HL-60 (cell line): ENCODE results near the gene PSMB7.

ENCODE experiments used
- DNase-seq, 2 experiments: peaks; one replicate each; pipeline ENCODE4 v3.0.0-alpha.2; 2010 to 2020; ENCODE audit warnings: low read depth in 1 of 2, low spot score in 1 of 2
- H3K27ac ChIP-seq: fragments of 250-450 bp; sonication (Bioruptor Pico); replicated peaks from 2 replicates; pipeline ENCODE4 v1.5.1; 2020; ENCODE audit warnings: mild to moderate bottlenecking, moderate library complexity
- H3K27me3 ChIP-seq: fragments of 250-450 bp; sonication (Bioruptor Pico); 2 replicates; pipeline ENCODE4 v1.5.1; 2021; ENCODE audit warnings: mild to moderate bottlenecking, moderate library complexity; ENCODE audit not compliant: insufficient read depth, poor library complexity, severe bottlenecking
- H3K4me3 ChIP-seq: replicated peaks from 2 replicates; pipeline ENCODE4 v1.5.1; 2011; ENCODE audit warnings: mild to moderate bottlenecking, control low read depth, low read length; ENCODE audit not compliant: insufficient read depth
- GABPA ChIP-seq: IDR thresholded peaks from 2 replicates; pipeline ENCODE4 v1.6.1; 2012; ENCODE audit warnings: low read depth
- POLR2AphosphoS5 ChIP-seq: IDR thresholded peaks from 2 replicates; pipeline ENCODE4 v1.6.1; 2012; ENCODE audit warnings: low read depth
- SPI1 ChIP-seq: IDR thresholded peaks from 2 replicates; pipeline ENCODE4 v1.6.1; 2012; ENCODE audit warnings: low read depth, mild to moderate bottlenecking, borderline replicate concordance
- TF ChIP-seq, protein P1 (sequence below): IDR thresholded peaks from one replicate; pipeline ENCODE4 v1.5.1; 2011; ENCODE audit warnings: low read length, control low read depth, inconsistent platforms; ENCODE audit not compliant: insufficient read depth
- TF ChIP-seq, protein P2 (sequence below): IDR thresholded peaks from 2 replicates; pipeline ENCODE4 v1.6.1; 2012; ENCODE audit warnings: low read depth; ENCODE audit not compliant: insufficient replicate concordance

Gene PSMB7

DNA sequence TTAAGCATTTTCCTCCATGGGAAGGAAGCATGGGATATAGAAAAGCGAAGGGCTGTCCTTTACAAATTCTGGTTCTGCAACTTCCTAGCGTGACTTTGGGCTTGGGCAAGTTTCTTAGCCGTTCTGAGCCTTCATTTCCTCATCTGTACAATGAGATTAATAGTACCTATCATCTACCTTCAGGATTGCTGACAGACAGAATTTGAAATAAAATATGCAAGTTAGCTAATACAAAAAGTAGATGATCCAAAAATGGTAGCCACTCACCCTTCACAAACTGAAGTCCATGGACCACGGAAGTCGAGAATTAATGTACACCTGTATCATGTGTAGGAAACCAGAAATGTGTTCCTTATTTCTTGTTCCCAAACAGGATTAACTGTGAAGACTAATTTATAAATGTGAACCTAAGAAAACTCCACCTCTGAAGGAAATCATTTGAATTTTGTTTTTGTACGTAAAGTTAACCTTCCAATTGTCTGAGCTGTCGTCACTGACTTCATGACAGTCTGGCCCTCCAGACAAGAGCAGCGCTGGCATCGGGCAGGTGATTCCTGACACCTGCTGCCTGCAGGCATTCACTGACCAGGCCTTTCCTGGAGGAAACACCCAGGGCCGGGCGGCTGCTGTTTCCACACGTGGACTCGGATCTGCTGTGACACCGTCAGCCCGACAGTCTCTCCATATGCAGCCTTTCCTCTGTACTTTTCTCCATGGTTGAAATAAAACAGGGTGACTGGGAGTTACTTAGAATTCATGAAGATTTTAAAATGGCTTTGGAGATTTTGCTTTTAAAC is 63.4 kb downstream of the PSMB7 start:
- Histone ChIP-seq H3K4me3 (no peak overlapping the region), H3K27me3 (no peaks in the 10 kb centered on the region), H3K27ac (peak overlapping the region; percentile 34)
- no peak for TF ChIP-seq POLR2AphosphoS5
- TF ChIP-seq, protein P1, sequence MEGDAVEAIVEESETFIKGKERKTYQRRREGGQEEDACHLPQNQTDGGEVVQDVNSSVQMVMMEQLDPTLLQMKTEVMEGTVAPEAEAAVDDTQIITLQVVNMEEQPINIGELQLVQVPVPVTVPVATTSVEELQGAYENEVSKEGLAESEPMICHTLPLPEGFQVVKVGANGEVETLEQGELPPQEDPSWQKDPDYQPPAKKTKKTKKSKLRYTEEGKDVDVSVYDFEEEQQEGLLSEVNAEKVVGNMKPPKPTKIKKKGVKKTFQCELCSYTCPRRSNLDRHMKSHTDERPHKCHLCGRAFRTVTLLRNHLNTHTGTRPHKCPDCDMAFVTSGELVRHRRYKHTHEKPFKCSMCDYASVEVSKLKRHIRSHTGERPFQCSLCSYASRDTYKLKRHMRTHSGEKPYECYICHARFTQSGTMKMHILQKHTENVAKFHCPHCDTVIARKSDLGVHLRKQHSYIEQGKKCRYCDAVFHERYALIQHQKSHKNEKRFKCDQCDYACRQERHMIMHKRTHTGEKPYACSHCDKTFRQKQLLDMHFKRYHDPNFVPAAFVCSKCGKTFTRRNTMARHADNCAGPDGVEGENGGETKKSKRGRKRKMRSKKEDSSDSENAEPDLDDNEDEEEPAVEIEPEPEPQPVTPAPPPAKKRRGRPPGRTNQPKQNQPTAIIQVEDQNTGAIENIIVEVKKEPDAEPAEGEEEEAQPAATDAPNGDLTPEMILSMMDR = no peak
- TF ChIP-seq, protein P2, sequence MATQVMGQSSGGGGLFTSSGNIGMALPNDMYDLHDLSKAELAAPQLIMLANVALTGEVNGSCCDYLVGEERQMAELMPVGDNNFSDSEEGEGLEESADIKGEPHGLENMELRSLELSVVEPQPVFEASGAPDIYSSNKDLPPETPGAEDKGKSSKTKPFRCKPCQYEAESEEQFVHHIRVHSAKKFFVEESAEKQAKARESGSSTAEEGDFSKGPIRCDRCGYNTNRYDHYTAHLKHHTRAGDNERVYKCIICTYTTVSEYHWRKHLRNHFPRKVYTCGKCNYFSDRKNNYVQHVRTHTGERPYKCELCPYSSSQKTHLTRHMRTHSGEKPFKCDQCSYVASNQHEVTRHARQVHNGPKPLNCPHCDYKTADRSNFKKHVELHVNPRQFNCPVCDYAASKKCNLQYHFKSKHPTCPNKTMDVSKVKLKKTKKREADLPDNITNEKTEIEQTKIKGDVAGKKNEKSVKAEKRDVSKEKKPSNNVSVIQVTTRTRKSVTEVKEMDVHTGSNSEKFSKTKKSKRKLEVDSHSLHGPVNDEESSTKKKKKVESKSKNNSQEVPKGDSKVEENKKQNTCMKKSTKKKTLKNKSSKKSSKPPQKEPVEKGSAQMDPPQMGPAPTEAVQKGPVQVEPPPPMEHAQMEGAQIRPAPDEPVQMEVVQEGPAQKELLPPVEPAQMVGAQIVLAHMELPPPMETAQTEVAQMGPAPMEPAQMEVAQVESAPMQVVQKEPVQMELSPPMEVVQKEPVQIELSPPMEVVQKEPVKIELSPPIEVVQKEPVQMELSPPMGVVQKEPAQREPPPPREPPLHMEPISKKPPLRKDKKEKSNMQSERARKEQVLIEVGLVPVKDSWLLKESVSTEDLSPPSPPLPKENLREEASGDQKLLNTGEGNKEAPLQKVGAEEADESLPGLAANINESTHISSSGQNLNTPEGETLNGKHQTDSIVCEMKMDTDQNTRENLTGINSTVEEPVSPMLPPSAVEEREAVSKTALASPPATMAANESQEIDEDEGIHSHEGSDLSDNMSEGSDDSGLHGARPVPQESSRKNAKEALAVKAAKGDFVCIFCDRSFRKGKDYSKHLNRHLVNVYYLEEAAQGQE = no peak
- TF ChIP-seq SPI1 = no peak
- TF ChIP-seq GABPA = no peak
- no peak for DNase-seq

DNA sequence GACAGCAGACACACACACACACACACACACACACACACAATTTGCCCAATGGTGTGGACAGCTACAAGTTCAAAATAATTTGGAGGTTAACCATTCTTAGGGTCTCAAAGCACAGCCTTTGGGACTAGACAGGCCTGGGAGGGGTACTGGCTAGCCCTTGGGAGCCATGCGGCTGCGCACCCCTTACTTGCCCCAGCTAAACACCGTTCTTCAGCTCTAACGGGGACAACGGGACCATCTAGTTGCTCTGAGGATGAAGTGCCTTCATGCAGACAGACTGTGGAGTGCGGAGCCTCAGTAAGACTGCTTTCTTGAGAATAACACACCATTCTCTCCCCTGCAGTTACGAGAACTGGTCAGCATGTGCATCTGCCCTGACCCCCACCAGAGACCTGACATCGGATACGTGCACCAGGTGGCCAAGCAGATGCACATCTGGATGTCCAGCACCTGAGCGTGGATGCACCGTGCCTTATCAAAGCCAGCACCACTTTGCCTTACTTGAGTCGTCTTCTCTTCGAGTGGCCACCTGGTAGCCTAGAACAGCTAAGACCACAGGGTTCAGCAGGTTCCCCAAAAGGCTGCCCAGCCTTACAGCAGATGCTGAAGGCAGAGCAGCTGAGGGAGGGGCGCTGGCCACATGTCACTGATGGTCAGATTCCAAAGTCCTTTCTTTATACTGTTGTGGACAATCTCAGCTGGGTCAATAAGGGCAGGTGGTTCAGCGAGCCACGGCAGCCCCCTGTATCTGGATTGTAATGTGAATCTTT is 64.6 kb downstream of the PSMB7 start:
- no peak overlapping the region for H3K27ac ChIP-seq
- no peak for DNase-seq

DNA sequence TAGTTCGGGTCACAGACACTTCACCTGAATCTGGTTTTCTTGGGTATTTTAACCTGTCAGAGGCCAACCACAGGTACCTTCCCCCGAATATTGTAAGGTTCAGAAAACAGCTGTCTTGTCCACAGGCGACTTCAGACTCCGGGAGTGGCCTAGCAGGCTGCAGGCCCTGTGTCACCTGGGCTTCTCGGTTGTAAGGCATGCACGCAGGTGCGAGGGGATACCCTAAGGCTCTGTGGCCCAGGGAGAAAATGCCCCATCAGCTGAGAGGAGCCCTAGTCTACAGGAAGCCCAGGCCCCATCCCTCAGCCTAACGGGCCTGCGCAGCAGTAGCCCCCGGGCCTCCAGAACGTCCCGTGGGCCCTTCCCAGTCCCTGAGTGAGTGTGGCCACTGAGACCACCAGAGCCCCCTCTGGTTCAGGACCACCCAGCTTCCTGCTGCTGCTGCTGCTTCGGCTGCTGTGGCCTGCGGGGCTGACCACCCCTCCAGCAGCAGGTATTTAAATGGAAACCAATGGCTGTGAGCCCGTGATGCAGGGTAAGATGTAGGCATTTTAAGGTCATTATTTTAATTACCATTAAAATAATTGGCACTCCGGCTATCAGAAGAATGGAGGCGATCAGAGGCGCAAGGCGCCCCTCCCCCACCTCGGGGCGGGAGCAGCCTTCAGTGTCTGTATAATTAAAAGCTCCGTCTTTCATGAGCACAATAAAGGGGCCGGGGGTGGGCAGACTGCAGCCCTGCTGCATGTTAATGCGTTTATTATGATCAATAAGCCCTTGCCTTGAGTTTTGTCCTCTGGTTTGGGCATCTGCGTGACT is 65.4 kb downstream of the PSMB7 start:
- Histone ChIP-seq H3K27ac (no peak overlapping the region), H3K4me3 (no peak overlapping the region), H3K27me3 (no peaks in the 10 kb centered on the region)
- TF ChIP-seq, protein P1 = no peak
- TF ChIP-seq SPI1 = no peak
- peak; percentile 25; the same call in 1 of the 2 replicates for TF ChIP-seq POLR2AphosphoS5
- TF ChIP-seq, protein P2 = no peak
- no peak for TF ChIP-seq GABPA
- no peak for DNase-seq

More for the DNA sequence above, 64.6 kb downstream of the PSMB7 start:
- no peak for TF ChIP-seq GABPA
- TF ChIP-seq POLR2AphosphoS5 = peak; percentile 87
- H3K4me3 ChIP-seq = no peak overlapping the region
- no peaks in the 10 kb centered on the region for H3K27me3 ChIP-seq

DNA sequence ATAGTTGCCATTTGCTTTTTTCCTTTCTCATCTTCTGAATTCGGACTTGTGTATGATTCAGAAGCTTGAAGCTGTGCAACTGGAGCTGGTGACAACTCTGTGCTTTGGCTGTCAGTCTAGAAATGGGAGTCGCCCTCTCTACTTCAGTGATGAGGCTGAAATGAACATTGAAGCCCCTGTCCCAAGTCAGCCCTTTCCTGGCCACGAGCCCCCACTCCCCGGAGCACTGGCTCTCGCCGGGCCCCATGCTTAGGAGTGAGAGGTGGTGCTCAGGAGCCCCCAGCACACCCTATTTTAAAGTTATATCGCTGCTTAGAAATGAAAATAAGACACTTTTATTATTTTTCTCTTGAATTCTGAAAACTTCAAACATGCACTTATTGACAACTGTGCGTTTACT is 66.0 kb downstream of the PSMB7 start:
- H3K4me3 ChIP-seq = no peak overlapping the region
- no peak for DNase-seq
- no peak overlapping the region for H3K27ac ChIP-seq
- no peaks in the 10 kb centered on the region for H3K27me3 ChIP-seq
- TF ChIP-seq SPI1 = no peak
- TF ChIP-seq, protein P2 = no peak
- TF ChIP-seq, protein P1 = no peak
- TF ChIP-seq POLR2AphosphoS5 = no peak
- no peak for TF ChIP-seq GABPA
